DMS153 treated with DMSO at 0.1 percent for 48 hours (cell line): ENCODE data around the gene MSI2.

Experiments used
- DNase-seq: peaks from one replicate; lab custom pipeline; 2025; ENCODE audit not compliant: unreplicated experiment; lab: John Stamatoyannopoulos, UW

MSI2 gene

DNA sequence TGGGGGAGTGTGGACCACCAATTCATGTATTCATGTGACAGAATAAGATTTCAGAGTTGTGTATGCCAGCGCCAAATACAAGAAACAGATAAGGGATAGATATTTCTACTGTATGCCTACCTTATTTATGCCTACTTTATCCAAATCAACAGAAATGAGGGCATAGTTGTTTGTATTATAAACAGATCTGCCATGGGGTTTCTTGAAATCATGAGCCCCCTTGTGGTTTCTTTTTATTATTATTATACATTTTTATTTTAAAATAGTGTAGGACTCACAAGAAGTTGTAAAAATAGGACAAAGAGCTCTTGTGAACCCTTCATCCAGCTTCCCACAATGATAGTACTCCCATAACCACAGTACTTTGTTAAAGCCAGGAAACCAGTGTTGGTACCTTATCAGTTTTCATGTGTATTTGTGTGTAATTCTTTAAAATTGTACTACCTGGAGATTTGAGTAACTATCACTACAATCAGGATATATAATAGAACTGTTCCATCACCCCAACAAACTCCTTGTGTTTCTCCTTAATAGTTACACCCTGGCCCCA is 259.4 kb downstream of the MSI2 start:
- no peak for DNase-seq

DNA sequence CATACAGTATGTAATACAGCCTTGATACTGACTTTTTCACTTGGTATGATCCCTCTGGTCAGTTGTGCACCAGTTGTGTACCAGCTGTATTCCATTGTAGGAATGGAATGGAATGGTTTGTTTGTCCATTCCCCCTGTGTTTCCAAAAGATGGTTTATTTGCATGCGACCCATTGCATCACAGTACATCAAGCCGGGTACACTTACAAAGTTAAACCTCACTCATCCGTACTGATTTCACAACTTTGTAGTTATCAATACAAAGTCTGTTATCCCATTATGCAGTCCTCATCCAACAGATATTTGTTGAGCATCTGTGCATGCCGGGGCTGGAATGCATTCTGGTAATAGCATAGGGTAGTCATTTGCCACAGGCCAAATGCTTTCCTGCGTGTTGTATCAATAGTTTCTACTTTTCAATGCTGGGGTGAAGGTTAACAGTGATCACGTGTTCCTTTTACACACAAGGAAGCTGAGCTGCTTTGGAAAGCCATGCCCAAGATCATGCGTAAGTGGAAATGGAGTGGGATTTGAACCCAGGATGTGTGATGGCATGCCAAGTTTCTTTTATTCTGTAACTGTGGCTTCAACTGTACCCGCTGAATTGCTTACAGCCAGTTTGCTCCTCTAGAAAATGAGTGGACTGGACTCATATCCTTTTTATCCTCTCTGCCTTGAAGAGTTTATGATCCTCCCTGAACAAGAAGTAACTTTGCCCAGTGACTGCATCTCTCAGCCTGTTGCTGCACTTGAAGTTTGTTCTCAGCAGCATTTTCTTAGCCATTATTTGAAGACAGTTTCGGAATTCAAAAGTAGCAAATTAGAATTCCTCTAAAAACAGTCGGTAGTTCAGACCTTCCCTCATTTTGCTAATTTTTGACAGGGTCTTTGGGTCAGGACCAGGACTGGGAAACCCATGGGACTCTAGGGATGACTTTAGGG is 260.2 kb downstream of the MSI2 start:
- no peak for DNase-seq

DNA sequence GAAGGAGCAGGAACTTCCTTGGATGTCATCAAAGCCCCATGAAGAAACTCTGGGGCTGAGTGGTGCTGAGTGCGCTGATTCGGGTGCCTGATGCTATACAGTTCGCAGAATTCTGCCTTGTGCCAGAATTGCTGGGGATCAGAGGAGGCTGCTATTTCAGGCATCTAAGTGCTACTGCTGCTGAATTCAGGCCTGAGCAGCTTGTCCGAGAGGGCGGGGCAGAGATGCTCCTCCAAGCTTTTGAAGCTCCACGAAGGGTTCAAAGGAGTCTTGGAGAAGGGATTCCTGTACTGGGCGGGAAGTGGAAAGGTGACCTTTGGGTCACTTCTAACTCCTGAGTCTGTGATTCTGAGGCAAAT is 260.9 kb downstream of the MSI2 start:
- no peak for DNase-seq

DNA sequence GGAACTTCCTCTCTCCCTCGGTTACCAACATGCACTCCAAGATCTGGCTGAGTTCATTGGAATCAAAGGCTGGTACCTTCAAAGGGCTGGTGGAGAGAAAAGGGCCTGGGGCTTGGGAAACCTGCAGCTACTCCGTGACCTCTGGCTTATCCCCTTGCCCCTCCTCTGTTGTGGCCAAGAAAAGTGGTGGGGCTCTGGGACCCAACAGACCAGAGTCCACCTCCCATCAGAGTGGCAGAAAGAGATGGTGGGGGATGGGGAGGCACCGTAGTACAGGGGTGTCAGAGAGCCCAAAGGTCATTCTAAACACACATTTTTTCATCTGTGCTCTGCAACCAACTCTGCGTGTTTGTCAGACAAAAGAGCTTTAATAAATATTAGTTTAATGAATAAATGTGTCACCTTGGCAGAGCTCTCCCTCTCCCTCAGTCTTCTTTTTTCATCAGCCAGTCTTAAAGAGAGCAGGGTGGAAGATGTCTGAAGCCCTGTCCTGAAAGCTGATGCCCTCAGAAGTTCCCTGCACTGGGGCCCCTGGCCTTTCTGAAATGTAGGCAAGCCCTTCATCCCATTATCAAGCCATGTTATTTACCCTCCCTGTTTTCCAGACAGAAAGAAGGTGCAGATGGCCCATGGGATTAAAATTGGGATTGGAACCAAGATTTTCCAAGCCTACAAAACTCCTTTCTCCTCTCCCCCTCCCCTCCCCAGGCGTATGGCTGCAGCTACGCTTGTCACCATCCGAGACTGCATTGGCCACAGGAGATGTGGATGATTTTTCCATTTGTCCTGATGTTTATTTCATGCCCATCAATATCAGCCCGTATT is 261.5 kb downstream of the MSI2 start:
- DNase-seq: no peak

DNA sequence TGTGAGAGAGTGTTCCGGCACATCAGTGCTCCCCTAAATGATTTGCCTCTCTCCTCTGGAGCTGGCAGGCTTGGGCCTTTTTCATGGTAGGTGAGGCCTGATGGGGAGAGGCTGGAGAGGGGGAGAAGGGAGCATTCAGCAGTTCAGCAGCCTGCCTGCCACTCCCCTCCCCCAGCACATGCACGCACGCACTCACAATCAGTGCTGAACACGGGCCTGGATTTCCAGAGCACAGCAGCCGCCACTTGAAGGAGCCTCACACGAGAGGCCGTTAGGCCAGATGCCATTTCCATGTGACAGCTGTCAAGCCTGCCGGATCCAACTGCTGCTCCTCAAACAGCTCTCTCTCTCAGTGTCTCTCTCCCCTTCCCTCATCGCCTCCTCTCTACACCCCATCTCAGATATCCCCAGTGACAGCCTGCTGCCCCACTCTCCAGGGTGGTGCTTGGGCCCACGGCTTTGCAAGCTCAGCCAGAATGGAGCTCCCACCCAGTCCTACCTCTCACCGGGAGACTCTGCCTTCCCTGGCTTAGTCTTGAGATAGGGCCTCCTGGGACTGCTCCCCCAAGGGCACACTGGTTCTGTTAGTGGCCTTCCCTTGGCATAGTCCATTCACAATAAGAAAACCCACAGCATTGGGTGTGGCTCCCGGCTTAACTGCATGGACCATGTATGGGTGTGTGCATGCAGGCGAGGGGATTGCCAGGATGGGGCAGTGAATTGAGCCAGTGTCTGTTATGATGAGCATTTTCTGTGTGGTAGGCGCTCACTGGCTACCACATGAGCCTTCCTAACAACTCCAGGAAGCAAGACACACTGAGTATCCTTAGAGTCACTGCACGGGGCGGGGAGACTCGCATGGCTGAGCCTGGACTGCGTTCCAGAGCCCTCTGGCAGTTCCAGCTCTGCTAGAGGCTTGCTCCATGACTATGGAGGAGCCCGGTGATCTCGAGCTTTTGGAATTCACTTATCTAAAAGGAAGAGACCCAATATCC is 262.6 kb downstream of the MSI2 start:
- peak; percentile 69 for DNase-seq

DNA sequence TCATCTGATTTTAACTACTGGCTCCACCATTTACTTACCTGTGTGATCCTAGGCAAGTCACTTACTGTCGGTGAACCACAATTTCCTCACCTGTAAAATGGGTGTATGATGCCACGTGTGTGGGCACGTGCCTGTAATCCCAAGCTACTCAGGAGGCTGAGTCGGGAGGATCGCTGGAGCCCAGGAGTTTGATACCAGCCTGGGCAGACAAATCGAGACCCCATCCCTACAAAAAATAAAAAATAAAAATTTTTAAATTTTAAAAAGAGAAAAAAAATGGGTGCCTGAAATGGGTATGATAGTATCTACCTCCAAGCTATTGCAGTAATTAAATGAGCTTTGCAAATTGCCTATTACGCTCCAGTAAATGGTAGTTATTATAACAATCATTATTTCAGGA is 263.5 kb downstream of the MSI2 start:
- DNase-seq: no peak

DNA sequence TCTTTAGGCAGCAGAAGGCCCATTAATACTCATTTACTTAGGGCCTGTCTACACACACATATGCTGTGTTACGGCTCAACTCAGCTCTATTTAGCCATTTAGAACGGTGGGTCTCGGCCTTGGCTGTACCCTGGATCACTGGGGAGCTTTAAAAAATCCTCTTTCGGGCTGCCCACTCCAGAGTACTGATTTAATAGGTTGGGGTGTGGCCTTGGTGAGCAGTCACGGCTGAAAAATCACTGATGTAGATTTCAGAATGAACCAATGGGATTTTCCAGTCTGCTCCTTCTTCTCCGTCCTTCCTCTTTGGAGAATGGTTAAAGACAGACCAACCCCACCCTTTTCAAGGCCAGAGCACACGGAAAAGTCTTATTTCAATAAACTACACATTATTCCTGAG is 265.3 kb downstream of the MSI2 start:
- DNase-seq: no peak

DNA sequence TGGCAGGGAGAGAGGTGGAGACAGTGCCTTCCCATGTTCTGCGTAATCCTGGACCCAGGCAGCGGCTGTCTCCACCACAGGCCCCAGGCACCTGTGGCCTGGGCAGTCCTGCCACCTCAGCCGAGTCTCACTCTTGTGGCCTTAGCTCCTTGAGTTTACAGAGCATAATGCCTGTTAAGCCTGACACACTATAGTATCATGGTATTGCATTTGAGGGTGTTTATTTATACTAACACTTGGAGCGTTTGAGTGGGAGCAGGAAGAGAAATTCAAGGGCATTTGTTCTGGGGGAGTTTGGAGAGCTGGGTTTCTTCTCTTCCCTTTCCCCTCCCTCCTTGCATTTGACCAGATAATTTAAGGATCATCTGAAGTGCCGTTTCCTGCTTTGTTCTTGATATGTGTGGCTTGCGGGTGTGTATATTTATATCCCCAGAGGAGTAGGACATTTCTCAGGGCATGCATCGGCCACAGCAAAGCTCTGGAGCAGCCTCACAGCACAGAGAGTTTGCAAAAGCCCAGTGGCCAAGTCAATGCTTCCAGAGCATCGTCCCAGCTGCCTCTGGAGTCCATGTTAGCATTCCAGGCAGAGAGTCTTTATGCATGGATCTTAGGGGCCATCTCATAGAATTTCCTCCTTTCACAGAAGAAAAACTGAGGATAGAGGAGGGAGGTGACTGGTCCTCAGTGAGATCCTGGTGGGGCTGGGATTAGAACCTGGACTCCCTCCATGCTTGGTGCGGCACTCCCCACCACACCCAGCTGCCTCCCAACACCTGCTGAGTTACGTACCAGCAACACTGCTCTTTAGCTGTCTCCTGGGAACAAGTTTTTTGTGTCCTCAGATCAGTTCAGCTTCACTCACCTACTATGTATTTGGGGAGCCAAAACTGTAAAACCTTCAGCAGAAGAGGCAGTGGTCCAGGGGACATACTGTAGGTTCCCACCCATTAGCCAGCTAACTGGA is 266.0 kb downstream of the MSI2 start:
- DNase-seq: peak; percentile 24

DNA sequence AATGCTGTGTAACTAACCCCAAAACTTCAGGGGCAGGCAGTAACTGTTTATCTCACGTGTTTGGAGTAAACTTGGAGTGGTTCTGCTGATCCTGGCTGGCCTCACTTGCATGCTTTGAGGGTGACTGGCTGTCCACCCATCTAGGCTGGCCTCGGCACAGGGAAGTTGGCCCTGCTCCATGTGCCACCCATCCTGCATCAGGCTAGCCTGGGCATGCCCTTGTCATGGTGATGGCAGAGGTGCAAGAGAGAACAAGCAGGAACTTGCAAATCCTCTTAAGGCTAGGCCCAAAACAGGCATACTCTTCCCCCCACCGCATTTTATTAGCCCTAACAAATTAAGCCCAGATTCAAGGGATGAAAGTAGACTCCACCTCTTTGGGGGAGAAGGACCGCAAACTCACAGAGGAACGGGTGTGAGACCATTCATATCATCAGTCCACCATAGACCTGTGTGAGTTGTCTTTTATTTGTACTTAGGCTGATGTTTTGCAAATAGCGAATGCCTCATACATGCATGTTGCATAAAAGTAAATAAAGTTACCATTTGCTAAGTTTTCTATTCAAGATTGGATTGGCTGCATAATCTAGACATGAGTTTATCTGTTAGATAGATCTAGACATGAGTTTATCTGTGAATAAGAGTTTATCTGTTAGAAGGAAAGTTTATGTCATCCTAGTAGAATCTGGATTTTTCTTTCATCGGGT is 267.8 kb downstream of the MSI2 start:
- peak; percentile 92 for DNase-seq

DNA sequence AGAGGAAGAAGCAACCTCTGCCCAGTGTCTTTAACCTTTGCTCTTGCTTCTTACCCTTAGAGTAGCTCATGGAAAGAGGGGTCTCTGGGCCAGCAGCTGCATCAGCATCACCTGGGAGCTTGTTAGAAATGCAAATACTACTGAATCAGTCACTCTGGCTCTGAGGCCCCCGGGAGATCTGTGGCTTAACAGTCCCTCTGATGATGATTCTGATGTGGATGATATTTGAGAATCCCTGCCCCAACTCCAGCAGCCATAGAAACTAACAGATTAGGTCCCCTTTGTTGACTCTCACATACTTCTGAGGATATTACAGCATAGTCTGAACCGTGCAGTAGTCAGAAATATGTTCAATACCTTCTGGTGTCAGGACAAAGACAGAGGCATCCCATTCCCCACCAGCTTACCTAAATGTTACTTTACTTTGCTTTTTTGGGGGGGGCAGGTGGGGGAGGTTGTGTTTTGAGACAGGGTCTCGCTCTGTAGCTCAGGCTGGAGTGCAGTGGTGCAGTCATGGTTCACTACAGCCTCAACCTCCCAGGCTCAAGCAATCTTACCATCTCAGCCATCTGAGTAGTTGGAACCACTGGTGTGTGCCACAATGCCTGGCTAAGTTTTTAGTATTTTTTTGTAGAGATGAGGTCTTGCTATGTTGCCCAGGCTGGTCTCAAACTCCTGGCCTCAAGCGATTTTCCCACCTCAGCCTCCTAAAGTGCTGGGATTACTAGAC is 268.7 kb downstream of the MSI2 start:
- DNase-seq: no peak

DNA sequence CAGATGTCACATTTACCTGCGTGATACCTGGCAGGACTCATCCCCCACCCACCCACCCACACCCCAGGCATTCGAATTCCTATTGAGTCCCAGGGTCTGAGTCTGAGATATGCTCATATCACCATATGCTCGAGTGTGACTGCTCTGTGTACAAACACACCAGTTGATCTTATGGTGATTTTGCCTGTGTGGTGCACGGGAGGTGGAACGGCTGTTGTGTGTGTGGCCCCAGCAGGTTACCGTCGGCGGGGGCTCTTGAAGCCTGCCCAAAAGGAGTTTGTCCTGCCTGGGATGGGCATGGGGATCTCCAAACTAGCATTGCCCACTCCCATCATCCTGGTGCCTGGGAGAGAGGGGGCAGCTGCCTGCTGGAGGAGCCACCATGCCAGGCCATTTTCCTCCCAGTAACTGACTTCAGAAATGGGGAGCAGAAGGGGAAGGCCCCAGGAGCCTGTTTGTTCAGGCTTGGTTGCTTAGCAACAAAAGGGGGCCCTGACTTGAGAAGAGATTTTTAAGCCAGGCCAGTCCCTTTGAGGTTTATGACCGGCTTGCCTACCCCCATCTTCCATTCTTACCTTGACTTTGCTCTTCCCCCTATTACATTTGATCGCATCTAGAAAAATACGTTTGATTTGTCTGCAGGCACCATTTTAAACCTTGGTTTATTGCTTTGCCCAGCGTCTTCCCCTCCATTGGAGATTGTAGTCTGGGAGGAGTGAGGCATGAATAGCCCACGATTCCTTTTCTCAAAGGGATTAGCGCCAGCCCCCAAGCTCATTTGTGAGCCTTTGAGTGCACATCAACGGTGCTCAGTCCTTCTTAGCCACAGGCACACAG is 271.1 kb downstream of the MSI2 start:
- no peak for DNase-seq

DNA sequence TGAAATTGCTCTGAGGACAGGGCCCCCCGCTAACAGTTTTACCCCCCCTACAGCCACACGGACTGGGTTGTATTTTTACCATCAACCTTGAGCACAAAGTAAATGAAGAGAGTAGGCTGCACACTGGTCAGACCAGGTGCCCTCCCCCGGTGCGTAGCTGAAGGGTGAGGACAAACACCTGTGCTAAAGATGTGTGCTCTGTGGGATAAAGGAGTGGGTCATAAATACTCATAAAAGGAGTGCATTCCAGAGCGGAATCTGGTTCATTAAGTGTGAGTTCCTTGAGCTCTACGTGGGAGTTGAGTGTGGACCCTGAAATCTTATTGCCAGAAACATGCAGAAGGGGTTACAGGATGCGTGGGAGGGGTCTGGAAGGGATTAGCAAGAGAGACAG is 271.7 kb downstream of the MSI2 start:
- DNase-seq: no peak

DNA sequence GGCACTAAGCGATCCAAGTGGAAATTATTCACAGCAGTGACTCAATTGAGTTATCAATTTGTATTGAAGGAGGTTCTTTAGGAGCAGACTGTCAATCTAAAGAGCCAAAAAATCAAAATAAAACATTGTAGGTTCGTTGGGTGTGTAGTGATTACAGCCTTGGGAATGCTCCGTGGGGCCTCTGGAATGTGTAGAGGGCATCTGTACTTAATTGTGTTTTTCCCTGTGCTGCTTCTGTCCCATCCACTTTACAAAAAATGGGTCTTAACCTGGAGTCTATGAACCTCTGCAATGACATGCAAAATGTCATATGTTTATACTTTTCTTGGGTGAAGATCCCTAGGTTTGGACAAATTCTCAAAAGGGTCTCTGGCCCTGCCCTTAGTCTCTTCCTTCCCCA is 273.7 kb downstream of the MSI2 start:
- no peak for DNase-seq

DNA sequence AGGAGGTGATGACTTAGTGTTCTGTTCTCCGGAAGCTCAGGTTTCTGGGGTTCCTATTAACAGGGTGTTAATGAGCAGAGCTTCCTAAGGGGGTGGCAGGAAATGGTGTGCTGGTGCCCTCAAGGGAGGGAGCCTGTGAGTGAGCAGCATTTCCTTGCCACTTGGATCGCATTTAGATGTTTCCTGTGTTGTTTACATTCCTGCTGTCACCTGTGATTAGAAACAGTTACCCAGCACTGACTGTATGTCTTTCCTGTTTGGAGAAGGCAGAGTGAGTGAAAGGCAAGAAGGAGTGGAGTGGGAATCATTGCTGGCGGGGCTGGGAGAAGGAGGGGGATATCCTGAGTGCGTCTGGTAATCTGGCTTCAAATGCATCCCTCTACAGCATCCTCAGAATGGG is 274.2 kb downstream of the MSI2 start:
- DNase-seq: peak; percentile 39

DNA sequence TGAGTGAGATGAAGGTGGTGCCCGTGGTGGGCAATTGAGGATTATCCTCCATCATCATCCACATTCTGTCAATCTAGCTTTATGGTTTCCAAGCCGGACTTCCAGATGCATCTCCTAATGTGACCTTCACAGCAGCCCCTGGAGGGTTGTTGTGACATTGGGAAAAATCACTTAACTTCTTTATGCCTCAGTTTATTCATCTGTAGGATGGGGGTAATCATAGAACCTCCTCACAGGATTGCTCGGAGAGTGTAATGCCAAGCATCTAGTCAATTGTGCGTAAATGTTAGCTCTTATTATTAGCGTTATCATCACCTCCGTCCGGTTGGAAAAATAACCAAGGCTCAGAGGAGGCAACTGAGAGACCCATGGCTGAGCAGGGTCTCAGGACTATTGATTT is 274.8 kb downstream of the MSI2 start:
- no peak for DNase-seq

DNA sequence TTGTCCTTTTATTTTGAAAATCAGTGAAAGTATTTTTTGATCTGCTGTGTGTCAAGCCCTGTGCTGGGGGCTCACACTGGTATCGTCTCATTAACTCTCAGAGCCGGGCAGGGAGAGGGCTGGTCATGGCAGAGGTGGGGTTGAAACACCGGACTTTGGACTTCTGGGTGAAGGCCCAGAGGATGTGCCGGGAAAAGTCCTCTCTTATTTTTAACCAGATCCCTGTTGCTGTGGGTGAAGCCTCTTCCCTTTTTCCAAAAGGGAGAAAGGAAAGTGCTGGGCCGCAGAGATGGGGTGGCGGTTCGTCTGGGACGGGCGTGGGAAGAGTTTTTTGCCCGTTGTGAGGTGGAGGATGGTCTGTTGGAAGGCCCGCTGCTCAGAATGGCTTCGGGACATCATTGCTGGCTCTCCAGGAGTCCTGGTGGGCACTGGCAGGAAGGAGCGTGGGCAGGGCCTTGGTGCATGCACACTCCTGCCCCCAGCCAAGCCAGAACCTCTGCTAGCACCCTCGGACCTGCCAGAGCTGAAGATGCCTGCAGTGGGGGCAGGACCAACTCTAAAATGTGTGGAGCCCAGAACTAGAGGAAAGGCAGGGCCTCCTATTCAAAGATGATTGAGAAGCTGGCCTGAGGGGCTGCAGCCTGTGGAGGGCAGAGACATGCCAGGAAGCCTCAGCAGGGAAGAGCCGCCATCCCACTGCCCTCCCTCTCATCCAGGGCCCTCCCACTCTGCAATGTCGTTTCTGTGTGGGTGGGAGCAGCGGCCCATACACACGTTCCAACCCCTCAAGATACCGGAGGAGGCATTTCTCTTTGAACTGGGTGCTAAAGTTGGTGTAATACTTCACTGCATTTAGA is 275.6 kb downstream of the MSI2 start:
- no peak for DNase-seq
